IMR-90 (cell line): ENCODE results near the gene ARHGAP32. TPM values are rescaled to one million over a fixed set of nuclear protein-coding genes. Genes with fewer than 3 reads are reported as not detected.

Experiments used
- ATAC-seq: fragments of 200-7000 bp; cut with Tn5 transposase; 2 replicates; pipeline ENCODE4 v1.9.1; 2020; ENCODE audit warnings: low read depth, mild to moderate bottlenecking, moderate library complexity
- BruUV-seq: library from RNA; stranded (reverse); fragments of 400-500 nt; replicated peaks from 2 replicates; lab custom pipeline; 2021; lab: Mats Ljungman, UMichigan
- CTCF ChIA-PET: fragments of 300-600 bp; formaldehyde crosslinking; extraction: SDS; loops from one replicate; lab custom pipeline; 2021; ENCODE audit warnings: antibody characterized with exemption; lab: Yijun Ruan, JAX
- POLR2A ChIA-PET: fragments of 300-600 bp; sonication (Branson Sonifier 250); formaldehyde crosslinking; loops from one replicate; lab custom pipeline; 2022; ENCODE audit warnings: antibody characterized with exemption; ENCODE audit not compliant: unreplicated experiment; lab: Charles Lee
- DNase-seq: peaks from one replicate; pipeline ENCODE4 v3.0.0; 2013
- H2AFZ ChIP-seq: replicated peaks from 2 replicates; pipeline ENCODE3; 2013; ENCODE audit warnings: low read length, mild to moderate bottlenecking; ENCODE audit not compliant: poor library complexity
- H2AK5ac ChIP-seq: 2 replicates; pipeline ENCODE4 v1.6.1; 2013; ENCODE audit warnings: low read depth, low read length, inconsistent platforms
- H2AK9ac ChIP-seq: replicated peaks from 2 replicates; pipeline ENCODE3; 2013; ENCODE audit warnings: mild to moderate bottlenecking, low read depth, low read length, moderate library complexity; ENCODE audit not compliant: poor library complexity
- H2BK120ac ChIP-seq: 2 replicates; pipeline ENCODE4 v1.6.1; 2013; ENCODE audit warnings: low read depth, low read length, inconsistent platforms
- H2BK15ac ChIP-seq: 3 replicates; pipeline ENCODE4 v1.6.1; 2013; ENCODE audit warnings: low read depth, low read length, inconsistent platforms
- H2BK20ac ChIP-seq: 2 replicates; pipeline ENCODE4 v1.6.1; 2013; ENCODE audit warnings: low read depth, mild to moderate bottlenecking, inconsistent platforms, low read length, moderate library complexity
- H2BK5ac ChIP-seq: 2 replicates; pipeline ENCODE4 v1.6.1; 2013; ENCODE audit warnings: mild to moderate bottlenecking, low read depth, low read length, inconsistent platforms; ENCODE audit not compliant: poor library complexity, severe bottlenecking
- H3K14ac ChIP-seq: replicated peaks from 2 replicates; pipeline ENCODE4 v1.6.1; 2013; ENCODE audit warnings: low read depth, low read length, inconsistent platforms
- H3K18ac ChIP-seq: 2 replicates; pipeline ENCODE4 v1.6.1; 2013; ENCODE audit warnings: low read depth, low read length, control low read depth
- H3K23ac ChIP-seq: 2 replicates; pipeline ENCODE4 v1.6.1; 2013; ENCODE audit warnings: low read depth, low read length, inconsistent platforms
- H3K27ac ChIP-seq: 2 replicates; pipeline ENCODE4 v1.5.1; 2013; ENCODE audit warnings: mild to moderate bottlenecking, control low read depth, low read length; ENCODE audit not compliant: insufficient read depth
- H3K27me3 ChIP-seq: 2 replicates; pipeline ENCODE4 v1.6.1; 2013; ENCODE audit warnings: low read length; ENCODE audit not compliant: control insufficient read depth, insufficient read depth
- H3K36me3 ChIP-seq: 2 replicates; pipeline ENCODE4 v1.6.1; 2013; ENCODE audit warnings: low read length, mixed read lengths; ENCODE audit not compliant: control insufficient read depth, insufficient read depth
- H3K4ac ChIP-seq: 2 replicates; pipeline ENCODE4 v1.6.1; 2013; ENCODE audit warnings: low read depth, low read length, inconsistent platforms
- H3K4me1 ChIP-seq: 2 replicates; pipeline ENCODE4 v1.6.1; 2013; ENCODE audit warnings: low read length, mixed read lengths; ENCODE audit not compliant: control insufficient read depth, insufficient read depth
- H3K4me2 ChIP-seq: 2 replicates; pipeline ENCODE4 v1.6.1; 2013; ENCODE audit warnings: low read depth, mild to moderate bottlenecking, control low read depth, low read length, moderate library complexity
- H3K4me3 ChIP-seq: 2 replicates; pipeline ENCODE4 v1.5.1; 2013; ENCODE audit warnings: low read depth, mild to moderate bottlenecking, control low read depth, low read length, moderate library complexity; ENCODE audit not compliant: insufficient read depth
- H3K56ac ChIP-seq: 2 replicates; pipeline ENCODE4 v1.6.1; 2013; ENCODE audit warnings: low read length, inconsistent platforms; ENCODE audit not compliant: insufficient read depth; ENCODE audit errors: extremely low read depth
- H3K79me1 ChIP-seq, 2 experiments: 2 replicates each; pipeline ENCODE4 v1.6.1; 2013; ENCODE audit warnings: low read length in 2 of 2, inconsistent platforms in 1 of 2, low read depth in 1 of 2
- H3K9ac ChIP-seq: 2 replicates; pipeline ENCODE4 v1.6.1; 2013; ENCODE audit warnings: low read depth, low read length, control low read depth
- H3K9me1 ChIP-seq: 2 replicates; pipeline ENCODE4 v1.6.1; 2013; ENCODE audit warnings: low read length, inconsistent platforms; ENCODE audit not compliant: insufficient read depth
- H3K9me3 ChIP-seq: 2 replicates; pipeline ENCODE4 v1.6.1; 2013; ENCODE audit warnings: low read length; ENCODE audit not compliant: control insufficient read depth, insufficient read depth
- H4K20me1 ChIP-seq: 2 replicates; pipeline ENCODE4 v1.6.1; 2013; ENCODE audit warnings: low read length, inconsistent platforms; ENCODE audit not compliant: insufficient read depth
- H4K5ac ChIP-seq: 2 replicates; pipeline ENCODE4 v1.6.1; 2013; ENCODE audit warnings: mild to moderate bottlenecking, low read depth, low read length, control low read depth
- H4K8ac ChIP-seq, 2 experiments: 2 replicates each; pipeline ENCODE4 v1.6.1; 2013; ENCODE audit warnings: low read depth in 2 of 2, low read length in 2 of 2, control low read depth in 1 of 2, inconsistent platforms in 1 of 2
- H4K91ac ChIP-seq: 2 replicates; pipeline ENCODE4 v1.6.1; 2013; ENCODE audit warnings: low read depth, low read length, inconsistent platforms; ENCODE audit not compliant: insufficient read depth
- CEBPB ChIP-seq: IDR thresholded peaks from 2 replicates; pipeline ENCODE4 v1.6.1; 2012; ENCODE audit warnings: low read depth, low read length, improper control_type of control experiment
- CHD1 ChIP-seq: IDR thresholded peaks from 2 replicates; pipeline ENCODE4 v1.6.1; 2012; ENCODE audit warnings: low read depth, low read length, improper control_type of control experiment
- ELK1 ChIP-seq: fragments of 150-350 bp; IDR thresholded peaks from 2 replicates; pipeline ENCODE4 v1.6.1; 2016; ENCODE audit warnings: low read depth, mild to moderate bottlenecking, low read length, moderate library complexity, borderline replicate concordance
- MAFK ChIP-seq: IDR thresholded peaks from 2 replicates; pipeline ENCODE4 v1.6.1; 2012; ENCODE audit warnings: low read depth, low read length, improper control_type of control experiment
- MAZ ChIP-seq: IDR thresholded peaks from 2 replicates; pipeline ENCODE4 v1.6.1; 2012; ENCODE audit warnings: low read depth, mild to moderate bottlenecking, low read length, improper control_type of control experiment, moderate library complexity, borderline replicate concordance
- NFE2L2 ChIP-seq: fragments of 150-350 bp; IDR thresholded peaks from 2 replicates; pipeline ENCODE4 v1.6.1; 2016; ENCODE audit warnings: low read depth, mild to moderate bottlenecking, low read length
- POLR2A ChIP-seq: IDR thresholded peaks from 2 replicates; pipeline ENCODE4 v1.6.1; 2012; ENCODE audit warnings: mild to moderate bottlenecking, low read depth, low read length
- RCOR1 ChIP-seq: IDR thresholded peaks from 2 replicates; pipeline ENCODE4 v1.6.1; 2012; ENCODE audit warnings: mild to moderate bottlenecking, low read length, improper control_type of control experiment; ENCODE audit not compliant: insufficient replicate concordance
- SMC3 ChIP-seq: fragments of 150-350 bp; IDR thresholded peaks from 2 replicates; pipeline ENCODE4 v1.6.1; 2016; ENCODE audit warnings: low read depth, mild to moderate bottlenecking, antibody characterized with exemption, low read length, moderate library complexity
- WGBS, 2 experiments: methylation state at CpG; one replicate each; pipeline versions ENCODE4 v1.1.5 to v1.1.7; 2013; ENCODE audit warnings: missing lambda C conversion rate in 2 of 2; ENCODE audit not compliant: insufficient read length in 1 of 2; ENCODE audit errors: extremely low coverage in 2 of 2; 5-methylcytosine and 5-hydroxymethylcytosine counted together
- dilution Hi-C: fragments of 300-500 bp; cut with HindIII; formaldehyde crosslinking; loops from one replicate; pipeline ENCODE4 v1.14.3; 2018; ENCODE audit warnings: low sequenced_read_pairs; ENCODE audit not compliant: unreplicated experiment
- in situ Hi-C: fragments of 300-500 bp; cut with MboI; formaldehyde crosslinking; loops from 3 replicates; pipeline ENCODE4 v1.14.3; 2019; ENCODE audit warnings: low sequenced_read_pairs, inconsistent platforms, mixed read lengths
- intact Hi-C: fragments of 100-400 bp; cut with micrococcal nuclease; formaldehyde crosslinking; loops from 2 replicates; pipeline ENCODE4 v1.10.0; 2022
- polyA plus RNA-seq, 3 experiments: library from polyadenylated mRNA; depleted of rRNA; stranded (reverse); fragments of >200 nt; gene quantifications; 2 replicates each; pipeline ENCODE4 v1.2.3, GENCODE V29; 2012; ENCODE audit warnings: low replicate concordance in 1 of 3
- total RNA-seq: library from RNA; depleted of rRNA; stranded (reverse); fragments of >200 nt; gene quantifications from 2 replicates; pipeline ENCODE4 v1.2.3, GENCODE V29; 2012
- TF ChIP-seq, protein P1 (sequence below): conservative IDR thresholded peaks from 2 replicates; pipeline ENCODE4 v1.5.1; 2012; ENCODE audit warnings: mild to moderate bottlenecking, low read depth, low read length, improper control_type of control experiment

The ARHGAP32 gene
- total and polyA plus RNA-seq, 2 of the 4 experiments (the other 2 are of a cell fraction): 4.1 to 8.4 TPM

- no peak overlapping the region for H2BK15ac ChIP-seq
- H3K9ac ChIP-seq: no peak overlapping the region
- intact Hi-C loops (no loop called here), dilution Hi-C loops (no loop called here), in situ Hi-C loops (loop anchor here (5.0 to 25.0 kb wide), 2 partner anchors 213 to 618 kb away; no protein-coding TSS in a partner anchor)
- no peak overlapping the region for H2AK9ac ChIP-seq
- H2AFZ ChIP-seq: no peak overlapping the region
- DNase-seq (no peak), ATAC-seq (no peak)
- H4K20me1 ChIP-seq: no peaks in the 10 kb centered on the region
- no peak overlapping the region for H3K27ac ChIP-seq
- no peak overlapping the region for H2BK5ac ChIP-seq
- H2BK120ac ChIP-seq: no peak overlapping the region
- H3K4me1 ChIP-seq: peaks cover 5% of the 10 kb centered on the region; the same call in 1 of the 2 replicates
- H3K4me3 ChIP-seq: no peak overlapping the region
- H3K9me3 ChIP-seq: no peaks in the 10 kb centered on the region
- no peak overlapping the region for H3K14ac ChIP-seq
- H3K4ac ChIP-seq: no peak overlapping the region
- no peak overlapping the region for H3K18ac ChIP-seq
- no peaks in the 10 kb centered on the region for H3K9me1 ChIP-seq
- H4K91ac ChIP-seq: no peak overlapping the region
- H3K56ac ChIP-seq: no peak overlapping the region
- no peaks in the 10 kb centered on the region for H3K36me3 ChIP-seq
- H2AK5ac ChIP-seq: no peak overlapping the region
- no peak overlapping the region for H3K4me2 ChIP-seq
- WGBS, 2 experiments: no CpG with 5 or more reads among the region's 2 CpGs
- ChIA-PET CTCF (interaction anchor here (1.6 to 2.6 kb wide), 2 partner anchors 213 to 631 kb away, joined by 6 to 24 read pairs; no protein-coding TSS in a partner anchor), POLR2A (no interaction called here)
- H4K8ac ChIP-seq: no peak overlapping the region
- no peak overlapping the region for H2BK20ac ChIP-seq
- H3K79me1 ChIP-seq: no peaks in the 10 kb centered on the region
- TF ChIP-seq ELK1 (no peak), CHD1 (no peak), SMC3 (no peak), POLR2A (no peak), MAZ (no peak), RCOR1 (no peak), MAFK (no peak), NFE2L2 (no peak), CEBPB (no peak)
- TF ChIP-seq, protein P1, sequence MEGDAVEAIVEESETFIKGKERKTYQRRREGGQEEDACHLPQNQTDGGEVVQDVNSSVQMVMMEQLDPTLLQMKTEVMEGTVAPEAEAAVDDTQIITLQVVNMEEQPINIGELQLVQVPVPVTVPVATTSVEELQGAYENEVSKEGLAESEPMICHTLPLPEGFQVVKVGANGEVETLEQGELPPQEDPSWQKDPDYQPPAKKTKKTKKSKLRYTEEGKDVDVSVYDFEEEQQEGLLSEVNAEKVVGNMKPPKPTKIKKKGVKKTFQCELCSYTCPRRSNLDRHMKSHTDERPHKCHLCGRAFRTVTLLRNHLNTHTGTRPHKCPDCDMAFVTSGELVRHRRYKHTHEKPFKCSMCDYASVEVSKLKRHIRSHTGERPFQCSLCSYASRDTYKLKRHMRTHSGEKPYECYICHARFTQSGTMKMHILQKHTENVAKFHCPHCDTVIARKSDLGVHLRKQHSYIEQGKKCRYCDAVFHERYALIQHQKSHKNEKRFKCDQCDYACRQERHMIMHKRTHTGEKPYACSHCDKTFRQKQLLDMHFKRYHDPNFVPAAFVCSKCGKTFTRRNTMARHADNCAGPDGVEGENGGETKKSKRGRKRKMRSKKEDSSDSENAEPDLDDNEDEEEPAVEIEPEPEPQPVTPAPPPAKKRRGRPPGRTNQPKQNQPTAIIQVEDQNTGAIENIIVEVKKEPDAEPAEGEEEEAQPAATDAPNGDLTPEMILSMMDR: no peak
- H3K27me3 ChIP-seq: no peaks in the 10 kb centered on the region
- no peak overlapping the region for H3K23ac ChIP-seq
- no peak overlapping the region for H4K5ac ChIP-seq
- no TSS peak for BruUV-seq
Measured at GRCh38 chr11:129119036-129119435, 73.1 kb downstream of the ARHGAP32 start.
